HEK293 (cell line): ENCODE results near the gene CADPS2.

ENCODE experiments used
- CTCF ChIA-PET: fragments of 350-600 bp; formaldehyde crosslinking; extraction: SDS; loops from one replicate; lab custom pipeline; 2021; ENCODE audit warnings: antibody characterized with exemption; lab: Yijun Ruan, JAX
- POLR2A ChIA-PET: fragments of 300-600 bp; formaldehyde crosslinking; extraction: SDS; loops from one replicate; lab custom pipeline; 2020; ENCODE audit warnings: antibody characterized with exemption, inconsistent platforms; lab: Yijun Ruan, JAX
- H3K27ac ChIP-seq: fragments of 200-500 bp; sonication (Bioruptor generic); 2 replicates; pipeline ENCODE4 v1.5.1; 2014; ENCODE audit warnings: low read depth, low read length, control low read depth, inconsistent platforms; ENCODE audit errors: extremely low read depth
- H3K36me3 ChIP-seq, 2 experiments: fragments of 200-500 bp in 1 of 2; sonication (Bioruptor generic) in 1 of 2; 1 replicate in 1 of 2; 2 replicates in 1 of 2; pipeline ENCODE4 v1.5.1; 2014 to 2017; ENCODE audit warnings: inconsistent platforms in 2 of 2, low read length in 2 of 2; ENCODE audit not compliant: control insufficient read depth in 2 of 2, insufficient read depth in 1 of 2
- H3K4me1 ChIP-seq: fragments of 200-500 bp; sonication (Bioruptor generic); 2 replicates; pipeline ENCODE4 v1.5.1; 2014; ENCODE audit warnings: mild to moderate bottlenecking, low read length, inconsistent platforms; ENCODE audit not compliant: control insufficient read depth, insufficient read depth
- H3K4me3 ChIP-seq: 2 replicates; pipeline ENCODE4 v1.5.1; 2011; ENCODE audit warnings: low read depth, mild to moderate bottlenecking, control low read depth, low read length, moderate library complexity
- H3K9me3 ChIP-seq: fragments of 200-500 bp; sonication (Bioruptor generic); 2 replicates; pipeline ENCODE4 v1.5.1; 2014; ENCODE audit warnings: low read depth, low read length, inconsistent platforms; ENCODE audit not compliant: control insufficient read depth, insufficient read depth
- AEBP2 ChIP-seq: fragments of 450-650 bp; formaldehyde crosslinking; IDR thresholded peaks from 2 replicates; pipeline ENCODE4 v1.5.1; 2016; ENCODE audit warnings: missing biosample characterization, missing genetic modification characterization, borderline replicate concordance
- HOXA7 ChIP-seq: sonication (generic); formaldehyde crosslinking; IDR thresholded peaks from 2 replicates; pipeline ENCODE4 v1.8.1; 2022; ENCODE audit warnings: missing genetic modification reagents, borderline replicate concordance
- PATZ1 ChIP-seq: fragments of 450-650 bp; formaldehyde crosslinking; IDR thresholded peaks from 2 replicates; pipeline ENCODE4 v1.5.1; 2016; ENCODE audit warnings: missing biosample characterization, missing genetic modification characterization
- PRDM4 ChIP-seq: fragments of 450-650 bp; formaldehyde crosslinking; IDR thresholded peaks from 2 replicates; pipeline ENCODE4 v1.5.1; 2017; ENCODE audit warnings: missing biosample characterization, missing genetic modification characterization
- SCRT1 ChIP-seq: fragments of 450-650 bp; formaldehyde crosslinking; IDR thresholded peaks from 2 replicates; pipeline ENCODE4 v1.5.1; 2016; ENCODE audit warnings: missing biosample characterization, missing genetic modification characterization, borderline replicate concordance
- TRIM28 ChIP-seq: IDR thresholded peaks from 2 replicates; pipeline ENCODE4 v1.6.1; 2011; ENCODE audit warnings: low read length, control low read depth, borderline replicate concordance
- ZNF223 ChIP-seq: fragments of 450-650 bp; formaldehyde crosslinking; IDR thresholded peaks from 2 replicates; pipeline ENCODE4 v1.5.1; 2016; ENCODE audit warnings: missing biosample characterization, missing genetic modification characterization
- ZNF280C ChIP-seq: fragments of 450-650 bp; formaldehyde crosslinking; IDR thresholded peaks from 2 replicates; pipeline ENCODE4 v1.5.1; 2016; ENCODE audit warnings: missing biosample characterization, missing genetic modification characterization
- ZNF449 ChIP-seq: fragments of 450-650 bp; formaldehyde crosslinking; IDR thresholded peaks from 2 replicates; pipeline ENCODE4 v1.5.1; 2017; ENCODE audit warnings: missing biosample characterization, mild to moderate bottlenecking, missing genetic modification characterization, moderate library complexity
- ZNF530 ChIP-seq: fragments of 450-650 bp; formaldehyde crosslinking; IDR thresholded peaks from 2 replicates; pipeline ENCODE4 v1.5.1; 2016; ENCODE audit warnings: low read depth, missing biosample characterization, missing genetic modification characterization
- ZNF549 ChIP-seq: fragments of 450-650 bp; IDR thresholded peaks from 2 replicates; pipeline ENCODE4 v1.5.1; 2018; ENCODE audit warnings: missing biosample characterization, missing genetic modification characterization, mild to moderate bottlenecking, inconsistent platforms, moderate library complexity
- ZSCAN18 ChIP-seq: fragments of 450-650 bp; formaldehyde crosslinking; IDR thresholded peaks from 2 replicates; pipeline ENCODE4 v1.5.1; 2016; ENCODE audit warnings: missing biosample characterization, missing genetic modification characterization

CADPS2 gene

DNA sequence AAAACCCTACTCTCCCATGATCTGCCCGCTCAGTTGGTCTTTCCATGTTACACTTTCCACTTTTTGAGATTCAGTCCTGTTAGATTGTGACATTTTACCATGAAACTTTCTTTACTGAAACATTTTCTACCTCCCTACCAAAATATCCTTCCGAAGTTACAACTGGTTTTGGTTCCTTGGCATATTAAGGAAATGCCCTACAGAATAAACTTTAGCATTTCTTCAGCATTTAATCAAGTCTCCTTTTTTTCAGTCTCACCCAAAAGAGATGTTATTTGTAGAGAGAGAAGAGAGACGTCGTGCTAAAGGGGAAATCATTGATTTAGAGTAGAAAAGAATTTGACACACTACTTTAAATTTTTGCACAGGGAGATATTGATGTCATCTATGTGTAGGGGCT is 572.0 kb downstream of the CADPS2 start (continued):
- no peak for TF ChIP-seq AEBP2 (tag by site-specific recombination)
- no peak for TF ChIP-seq PRDM4 (tag by site-specific recombination)
- TF ChIP-seq SCRT1: no peak
- TF ChIP-seq TRIM28: no peak
- TF ChIP-seq ZNF223: no peak

- TF ChIP-seq PATZ1 (tag by site-specific recombination) (no peak), ZNF549 (tag by site-specific recombination) (no peak), ZNF280C (tag by site-specific recombination) (no peak), HOXA7 (CRISPR knock-in tag) (no peak), ZNF530 (tag by site-specific recombination) (no peak), ZSCAN18 (tag by site-specific recombination) (no peak), ZNF449 (tag by site-specific recombination) (no peak)
Observed at GRCh38 chr7:122312789-122313188, 573.5 kb downstream of the CADPS2 start.

More at GRCh38 chr7:122312789-122313188, 573.5 kb downstream of the CADPS2 start:
- H3K9me3 ChIP-seq: no peaks in the 10 kb centered on the region
- H3K27ac ChIP-seq: no peak overlapping the region
- no peak overlapping the region for H3K4me3 ChIP-seq
- H3K4me1 ChIP-seq: no peaks in the 10 kb centered on the region
- H3K36me3 ChIP-seq: no peaks in the 10 kb centered on the region
- CTCF ChIA-PET: no interaction called here
- POLR2A ChIA-PET: no interaction called here
